CD14-positive monocyte (primary cell): ENCODE measurements around the gene TOR1AIP1. TPM values are rescaled to one million over a fixed set of nuclear protein-coding genes. Genes with fewer than 3 reads are reported as not detected.

ENCODE experiments used
- DNase-seq, 3 donors: peaks; one replicate each; pipeline ENCODE4 v3.0.0-alpha.2; 2011 to 2022
- H2AFZ ChIP-seq: 2 replicates; pipeline ENCODE4 v1.6.0; 2012; ENCODE audit warnings: mild to moderate bottlenecking, low read depth, low read length, inconsistent platforms; ENCODE audit not compliant: insufficient read depth, poor library complexity, severe bottlenecking
- H3K27ac ChIP-seq, 2 donors: 1 replicate in 1 of 2; 2 replicates in 1 of 2; pipeline ENCODE4 v1.5.1; 2012 to 2013; ENCODE audit warnings: low read length in 2 of 2, control low read depth in 1 of 2, inconsistent platforms in 1 of 2, low read depth in 1 of 2, mild to moderate bottlenecking in 1 of 2
- H3K27me3 ChIP-seq, 2 donors: one replicate each; pipeline versions ENCODE4 v1.6.0 to v1.6.1; 2011 to 2013; ENCODE audit warnings: low read length in 2 of 2; ENCODE audit not compliant: control insufficient read depth in 2 of 2, insufficient read depth in 2 of 2
- H3K36me3 ChIP-seq, 2 donors: replicated peaks in 1 of 2; 1 replicate in 1 of 2; 2 replicates in 1 of 2; pipeline versions ENCODE4 v1.5.1 to v1.6.1; 2012 to 2013; ENCODE audit warnings: low read length in 2 of 2, control low read depth in 1 of 2, inconsistent platforms in 1 of 2, mild to moderate bottlenecking in 1 of 2; ENCODE audit not compliant: insufficient read depth in 2 of 2, control insufficient read depth in 1 of 2
- H3K4me1 ChIP-seq, 2 donors: 1 replicate in 1 of 2; 2 replicates in 1 of 2; pipeline versions ENCODE4 v1.5.1 to v1.6.1; 2012 to 2013; ENCODE audit warnings: low read length in 2 of 2, control low read depth in 1 of 2, inconsistent platforms in 1 of 2, mild to moderate bottlenecking in 1 of 2, moderate library complexity in 1 of 2; ENCODE audit not compliant: insufficient read depth in 2 of 2, control insufficient read depth in 1 of 2
- H3K4me2 ChIP-seq: replicated peaks from 2 replicates; pipeline ENCODE3; 2012; ENCODE audit warnings: low read length, moderate library complexity, mild to moderate bottlenecking; ENCODE audit not compliant: poor library complexity, severe bottlenecking; ENCODE audit errors: extremely low read depth
- H3K4me3 ChIP-seq, 3 experiments: fragments of 200-600 bp in 1 of 3; sonication (generic) in 1 of 3; replicated peaks in 1 of 3; 1 replicate in 2 of 3; 2 replicates in 1 of 3; pipeline ENCODE4 v1.5.1; 2011 to 2013; ENCODE audit warnings: low read length in 3 of 3, mild to moderate bottlenecking in 3 of 3, control low read depth in 2 of 3, low read depth in 2 of 3, inconsistent platforms in 1 of 3, moderate library complexity in 1 of 3
- H3K79me2 ChIP-seq: 2 replicates; pipeline ENCODE4 v1.6.0; 2012; ENCODE audit warnings: mild to moderate bottlenecking, control low read depth, inconsistent platforms, low read length, moderate library complexity; ENCODE audit not compliant: insufficient read depth
- H3K9ac ChIP-seq: 2 replicates; pipeline ENCODE4 v1.6.0; 2017; ENCODE audit warnings: low read length, mild to moderate bottlenecking; ENCODE audit not compliant: insufficient read depth, poor library complexity, severe bottlenecking
- H3K9me3 ChIP-seq, 2 donors: replicated peaks in 1 of 2; 1 replicate in 1 of 2; 2 replicates in 1 of 2; pipeline versions ENCODE4 v1.5.1 to v1.6.1; 2012 to 2013; ENCODE audit warnings: low read length in 2 of 2, control low read depth in 1 of 2; ENCODE audit not compliant: control insufficient read depth in 1 of 2, insufficient read depth in 1 of 2
- H4K20me1 ChIP-seq: 2 replicates; pipeline ENCODE4 v1.6.0; 2012; ENCODE audit warnings: mild to moderate bottlenecking, low read length, control low read depth, moderate library complexity; ENCODE audit not compliant: insufficient read depth
- H3K27ac Mint-ChIP-seq, 7 donors: one replicate each; pipeline ENCODE4 v1.8.0; 2020; ENCODE audit warnings: mild to moderate bottlenecking in 7 of 7, mixed read lengths in 7 of 7, moderate library complexity in 6 of 7, inconsistent platforms in 2 of 7
- H3K27me3 Mint-ChIP-seq, 3 donors: one replicate each; pipeline ENCODE4 v1.8.0; 2021 to 2022; ENCODE audit warnings: low read depth in 3 of 3, mild to moderate bottlenecking in 3 of 3, mixed read lengths in 3 of 3, moderate library complexity in 3 of 3, inconsistent platforms in 1 of 3
- H3K36me3 Mint-ChIP-seq, 2 donors: one replicate each; pipeline ENCODE4 v1.8.0; 2020; ENCODE audit warnings: mixed read lengths in 2 of 2, inconsistent platforms in 1 of 2, mild to moderate bottlenecking in 1 of 2
- H3K4me1 Mint-ChIP-seq: one replicate; pipeline ENCODE4 v1.8.0; 2020; ENCODE audit warnings: mild to moderate bottlenecking, mixed read lengths
- H3K4me3 Mint-ChIP-seq, 2 donors: one replicate each; pipeline ENCODE4 v1.8.0; 2020; ENCODE audit warnings: mild to moderate bottlenecking in 2 of 2, mixed read lengths in 2 of 2, moderate library complexity in 1 of 2
- H3K9me3 Mint-ChIP-seq, 7 donors: one replicate each; pipeline ENCODE4 v1.8.0; 2020 to 2022; ENCODE audit warnings: mixed read lengths in 7 of 7, mild to moderate bottlenecking in 6 of 7, moderate library complexity in 6 of 7, inconsistent platforms in 2 of 7
- CTCF ChIP-seq: fragments of 200-600 bp; IDR thresholded peaks from one replicate; pipeline ENCODE4 v1.8.0; 2022; ENCODE audit warnings: antibody characterized with exemption, mild to moderate bottlenecking
- WGBS: methylation state at CpG from one replicate; pipeline ENCODE4 v1.1.5; 2013; ENCODE audit warnings: missing lambda C conversion rate; ENCODE audit not compliant: insufficient coverage; 5-methylcytosine and 5-hydroxymethylcytosine counted together
- intact Hi-C, 2 donors: fragments of 100-400 bp; cut with micrococcal nuclease; formaldehyde crosslinking; loops; one replicate each; pipeline versions ENCODE4 v1.15.0 to v1.15.1; 2023
- polyA plus RNA-seq, 3 donors: library from polyadenylated mRNA; depleted of rRNA in 1 of 3; unstranded in 2 of 3; stranded (reverse) in 1 of 3; fragments of 300-500 nt in 2 of 3; fragments of >200 nt in 1 of 3; fragmentation: Illumina TruSeq in 2 of 3; gene quantifications; 1 replicate in 2 of 3; 2 replicates in 1 of 3; pipeline ENCODE4 v1.2.3, GENCODE V29; 2012 to 2021

The TOR1AIP1 gene
- polyA plus RNA-seq, 3 donors, result 18.8 to 114 (median 77.5) TPM

GRCh38 chr1:179930867-179931266, 48.8 kb downstream of the TOR1AIP1 start:
- no CpG with 5 or more reads among the region's 3 CpGs for WGBS
- TF ChIP-seq CTCF, result no peak
- Mint-ChIP-seq H3K27ac (no peak overlapping the region), H3K27me3 (peaks cover 0 to 3% (median 2%) of the 10 kb centered on the region in 3 donors), H3K4me3 (no peak overlapping the region), H3K9me3 (no peaks in the 10 kb centered on the region), H3K4me1 (peaks cover 2% of the 10 kb centered on the region), H3K36me3 (no peaks in the 10 kb centered on the region)
- intact Hi-C loops, result no loop called here
- Histone ChIP-seq H2AFZ (no peak overlapping the region), H3K36me3 (no peaks in the 10 kb centered on the region), H3K4me1 (no peaks in the 10 kb centered on the region), H3K4me2 (no peak overlapping the region), H4K20me1 (no peaks in the 10 kb centered on the region), H3K9me3 (no peaks in the 10 kb centered on the region), H3K4me3 (no peak overlapping the region), H3K27me3 (no peaks in the 10 kb centered on the region), H3K9ac (no peak overlapping the region), H3K27ac (no peak overlapping the region), H3K79me2 (no peaks in the 10 kb centered on the region)
- no peak for DNase-seq

DNA sequence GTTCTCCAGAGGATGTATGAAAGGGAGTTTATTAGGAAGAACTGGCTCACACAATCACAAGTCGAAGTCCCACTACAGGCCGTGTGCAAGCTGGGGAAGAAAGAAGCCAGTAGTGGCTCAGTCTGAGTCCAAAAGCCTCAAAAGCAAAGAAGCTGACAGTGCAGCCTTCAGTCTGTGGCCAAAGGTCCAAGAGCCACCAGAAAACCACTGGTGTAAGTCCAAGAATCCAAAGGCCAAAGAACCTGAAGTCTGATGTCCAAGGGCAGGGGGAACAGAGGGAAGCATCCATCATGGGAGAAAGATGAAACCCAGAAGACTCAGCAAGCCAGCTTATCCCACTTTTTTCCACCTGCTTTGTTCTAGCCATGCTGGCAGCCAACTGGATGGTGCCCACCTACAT, 51.1 kb downstream of the TOR1AIP1 start:
- H3K4me2 ChIP-seq, result no peak overlapping the region
- DNase-seq, result no peak
- no peaks in the 10 kb centered on the region for H3K36me3 ChIP-seq
- no peak overlapping the region for H3K9ac ChIP-seq
- H3K9me3 ChIP-seq, result no peaks in the 10 kb centered on the region
- H2AFZ ChIP-seq, result no peak overlapping the region
- H3K79me2 ChIP-seq, result no peaks in the 10 kb centered on the region
- H3K4me3 Mint-ChIP-seq, result no peak overlapping the region
- peaks cover 2 to 3% (median 2%) of the 10 kb centered on the region in 3 donors for H3K27me3 Mint-ChIP-seq
- H3K4me3 ChIP-seq, result no peak overlapping the region
- H3K9me3 Mint-ChIP-seq, result peaks cover 0 to 3% (median 0%) of the 10 kb centered on the region in 7 donors
- peaks cover 2% of the 10 kb centered on the region for H3K4me1 Mint-ChIP-seq
- H3K27ac Mint-ChIP-seq, result no peak overlapping the region
- WGBS, result 100% methylated on average over 2 of the region's 2 CpGs
- intact Hi-C loops, result no loop called here
- no peaks in the 10 kb centered on the region for H3K36me3 Mint-ChIP-seq
- TF ChIP-seq CTCF, result no peak
- no peak overlapping the region for H3K27ac ChIP-seq
- H3K27me3 ChIP-seq, result no peaks in the 10 kb centered on the region
- no peaks in the 10 kb centered on the region for H3K4me1 ChIP-seq
- no peaks in the 10 kb centered on the region for H4K20me1 ChIP-seq
